ENCODE data around the gene PGP. TPM values are rescaled to one million over a fixed set of nuclear protein-coding genes. Genes with fewer than 3 reads are reported as not detected.
A peak's percentile ranks its signal among the peaks of the same experiment; 100 is the strongest.

PGP gene
- total RNA-seq, 1 experiment from 2014 or later, result 38.3 TPM

GRCh38 chr16:2238838-2239675 is 24.4 kb upstream of the PGP start:
- Histone ChIP-seq H2BK15ac (ENCODE audit: low read depth, low read length) (no peak overlapping the region), H3K23ac (ENCODE audit: insufficient read length, low read depth, low read length) (no peak overlapping the region)
- no CpG with 5 or more reads among the region's 15 CpGs for WGBS (ENCODE audit: extremely low coverage, insufficient read length, low lambda C conversion rate)

More at GRCh38 chr16:2238838-2239675, 24.4 kb upstream of the PGP start:
- TF ChIP-seq CTCF (conservative IDR thresholded peaks at IDR 0.05), result no peak
- H3K4me3 Mint-ChIP-seq, result peak overlapping the region in 1 of 2 experiments; percentile 22; a peak in 1 of 5 replicates
- H2AK5ac ChIP-seq (ENCODE audit: insufficient read length, low read length), result no peak overlapping the region
- H3K23me2 ChIP-seq (ENCODE audit: insufficient read length, low read depth, low read length, poor library complexity, severe bottlenecking), result peaks cover 13% of the 10 kb centered on the region
- no peak overlapping the region; a peak in 1 of 7 replicates for H3K27ac Mint-ChIP-seq
- peak; percentile 54 for DNase-seq
- H3K27ac ChIP-seq (ENCODE audit: insufficient read length, low read depth, low read length), result no peak overlapping the region
- no peaks in the 10 kb centered on the region; a peak in 1 of 5 replicates for H3K9me3 Mint-ChIP-seq
- H2AFZ ChIP-seq (ENCODE audit: low read length), result no peak overlapping the region
- peaks cover 6 to 41% (median 19%) of the 10 kb centered on the region in 3 experiments; a peak in 6 of 7 replicates for H3K36me3 Mint-ChIP-seq (ENCODE audit: insufficient read depth in 1 of 3, low read depth in 3 of 3)
- H3K4ac ChIP-seq (ENCODE audit: low read depth, low read length), result no peak overlapping the region
- no peaks in the 10 kb centered on the region for H3K79me2 ChIP-seq (ENCODE audit: insufficient read depth, low read length)
- no peak overlapping the region for H2BK5ac ChIP-seq (ENCODE audit: insufficient read length, low read length)
- no peak overlapping the region for H3K9ac ChIP-seq (ENCODE audit: extremely low read depth, insufficient read length, low read length)
- H2BK20ac ChIP-seq (ENCODE audit: low read depth, low read length, poor library complexity, severe bottlenecking), result no peak overlapping the region
- no peak overlapping the region for H4K5ac ChIP-seq (ENCODE audit: insufficient read length, low read depth, low read length)
- H3K4me2 ChIP-seq (ENCODE audit: insufficient read depth, insufficient read length, low read length), result no peak overlapping the region
- peaks cover 0 to 3% of the 10 kb centered on the region in 2 experiments; a peak in 1 of 4 replicates for H3K4me1 Mint-ChIP-seq
- H3K27me3 Mint-ChIP-seq (ENCODE audit: low read depth), result peaks cover 16% of the 10 kb centered on the region
- no peak overlapping the region for H2BK120ac ChIP-seq (ENCODE audit: low read depth, low read length, poor library complexity, severe bottlenecking)
- peaks cover 2% of the 10 kb centered on the region; the same call in 1 of the 2 replicates for H3K27me3 ChIP-seq (ENCODE audit: insufficient read depth, low read length)
- H4K91ac ChIP-seq (ENCODE audit: insufficient read length, low read depth, low read length), result no peak overlapping the region
- H4K20me1 ChIP-seq (ENCODE audit: control insufficient read depth, insufficient read depth, insufficient read length), result no peaks in the 10 kb centered on the region
- H3K4me1 ChIP-seq (ENCODE audit: insufficient read depth, low read length), result no peaks in the 10 kb centered on the region
- no peak overlapping the region for H3K18ac ChIP-seq (ENCODE audit: insufficient read length, low read depth, low read length)
- H3K14ac ChIP-seq (ENCODE audit: insufficient read depth, low read length), result no peak overlapping the region
- H3T11ph ChIP-seq (ENCODE audit: low read length), result no peak overlapping the region
- H3K79me1 ChIP-seq (ENCODE audit: insufficient read depth, low read depth, low read length, poor library complexity, severe bottlenecking), result no peaks in the 10 kb centered on the region
- no peak overlapping the region for H4K8ac ChIP-seq (replicated peaks; ENCODE audit: insufficient read length, low read depth, low read length)
- no peak overlapping the region for H3K56ac ChIP-seq (ENCODE audit: insufficient read length, low read depth, low read length)
- no peaks in the 10 kb centered on the region for H3K9me3 ChIP-seq (ENCODE audit: control insufficient read depth, low read depth, low read length)
- no peak overlapping the region for H2BK12ac ChIP-seq (ENCODE audit: insufficient read length, low read depth, low read length)

All from H9 (cell line).